SK-N-SH (cell line): ENCODE results near the gene AGT. TPM values are rescaled to one million over a fixed set of nuclear protein-coding genes. Genes with fewer than 3 reads are reported as not detected.

ENCODE experiments used
- CTCF ChIA-PET: fragments of 300-600, 350-600 bp; formaldehyde crosslinking; extraction: SDS; loops from one replicate; lab custom pipeline; 2021; lab: Yijun Ruan, JAX
- POLR2A ChIA-PET: fragments of 350-600 bp; sonication (Branson Sonifier 250); formaldehyde crosslinking; extraction: SDS; loops from one replicate; lab custom pipeline; 2020; ENCODE audit warnings: antibody characterized with exemption, inconsistent platforms; lab: Yijun Ruan, JAX
- DNase-seq: peaks from one replicate; pipeline ENCODE4 v3.0.0; 2012
- H2AFZ ChIP-seq: fragments of 200-600 bp; sonication (generic); 2 replicates; pipeline ENCODE4 v1.8.1; 2016; ENCODE audit warnings: antibody characterized with exemption, mild to moderate bottlenecking, low read depth
- H3F3A ChIP-seq: fragments of 200-600 bp; sonication (generic); replicated peaks from 2 replicates; pipeline ENCODE3; 2016; ENCODE audit warnings: antibody characterized with exemption, mild to moderate bottlenecking; ENCODE audit not compliant: insufficient read depth
- H3K27ac ChIP-seq, 2 experiments: fragments of 200-500 bp in 1 of 2; fragments of 200-600 bp in 1 of 2; sonication (Bioruptor generic) in 1 of 2; sonication (generic), shearing (Covaris generic) in 1 of 2; 2 replicates each; pipeline versions ENCODE4 v1.5.1 to v1.6.1; 2014 to 2016; ENCODE audit warnings: low read depth in 2 of 2, inconsistent platforms in 1 of 2, low read length in 1 of 2, mild to moderate bottlenecking in 1 of 2, mixed read lengths in 1 of 2
- H3K27me3 ChIP-seq: fragments of 200-600 bp; sonication (generic), shearing (Covaris generic); 2 replicates; pipeline ENCODE4 v1.6.1; 2016; ENCODE audit warnings: mixed run types; ENCODE audit not compliant: insufficient read depth
- H3K36me3 ChIP-seq, 2 experiments: fragments of 200-500 bp in 1 of 2; fragments of 200-600 bp in 1 of 2; sonication (Bioruptor generic) in 1 of 2; sonication (generic) in 1 of 2; replicated peaks in 1 of 2; 2 replicates each; pipeline versions ENCODE3 to v1.5.1; 2014 to 2016; ENCODE audit warnings: low read length in 1 of 2, mild to moderate bottlenecking in 1 of 2; ENCODE audit not compliant: insufficient read depth in 2 of 2, control insufficient read depth in 1 of 2
- H3K4me1 ChIP-seq, 2 experiments: fragments of 200-500 bp in 1 of 2; fragments of 200-600 bp in 1 of 2; sonication (Bioruptor generic) in 1 of 2; sonication (generic), shearing (Covaris generic) in 1 of 2; 2 replicates each; pipeline versions ENCODE4 v1.5.1 to v1.6.1; 2014 to 2016; ENCODE audit warnings: low read depth in 1 of 2, low read length in 1 of 2, mixed run types in 1 of 2; ENCODE audit not compliant: insufficient read depth in 2 of 2, control insufficient read depth in 1 of 2
- H3K4me2 ChIP-seq: fragments of 200-600 bp; sonication (generic), shearing (Covaris generic); 2 replicates; pipeline ENCODE4 v1.6.1; 2017; ENCODE audit warnings: mixed run types
- H3K4me3 ChIP-seq, 2 experiments: fragments of 200-500 bp in 1 of 2; fragments of 200-600 bp in 1 of 2; sonication (Bioruptor generic) in 1 of 2; sonication (generic), shearing (Covaris generic) in 1 of 2; 2 replicates each; pipeline versions ENCODE4 v1.5.1 to v1.8.1; 2014 to 2016; ENCODE audit warnings: low read depth in 2 of 2, inconsistent platforms in 1 of 2, low read length in 1 of 2, mild to moderate bottlenecking in 1 of 2, mixed read lengths in 1 of 2, moderate library complexity in 1 of 2
- H3K79me2 ChIP-seq: fragments of 200-600 bp; sonication (generic); 2 replicates; pipeline ENCODE4 v1.8.1; 2017; ENCODE audit warnings: mild to moderate bottlenecking; ENCODE audit not compliant: insufficient read depth
- H3K9ac ChIP-seq: fragments of 200-600 bp; sonication (generic); 2 replicates; pipeline ENCODE4 v1.6.1; 2017; ENCODE audit warnings: mixed run types
- H3K9me2 ChIP-seq: fragments of 200-600 bp; sonication (generic); 2 replicates; pipeline ENCODE4 v1.6.1; 2017; ENCODE audit warnings: mixed run types
- H3K9me3 ChIP-seq: fragments of 200-600 bp; sonication (generic); 2 replicates; pipeline ENCODE4 v1.6.1; 2017; ENCODE audit warnings: mixed run types, mild to moderate bottlenecking, moderate library complexity
- H4K20me1 ChIP-seq: fragments of 200-600 bp; sonication (generic); 2 replicates; pipeline ENCODE4 v1.6.1; 2017; ENCODE audit warnings: mild to moderate bottlenecking, mixed run types; ENCODE audit not compliant: insufficient read depth
- ELF1 ChIP-seq: IDR thresholded peaks from 2 replicates; pipeline ENCODE4 v1.4.0; 2012
- JUND ChIP-seq: IDR thresholded peaks from 2 replicates; pipeline ENCODE4 v1.4.0; 2012
- MAX ChIP-seq: IDR thresholded peaks from 2 replicates; pipeline ENCODE4 v1.4.0; 2012; ENCODE audit warnings: low read depth
- MXI1 ChIP-seq: IDR thresholded peaks from 2 replicates; pipeline ENCODE4 v1.6.1; 2012; ENCODE audit warnings: mild to moderate bottlenecking, low read depth, low read length, improper control_type of control experiment
- NFIC ChIP-seq: IDR thresholded peaks from 2 replicates; pipeline ENCODE4 v1.4.0; 2012; ENCODE audit warnings: borderline replicate concordance
- POLR2AphosphoS5 ChIP-seq: IDR thresholded peaks from 2 replicates; pipeline ENCODE4 v1.6.1; 2012; ENCODE audit warnings: low read depth, low read length
- RCOR1 ChIP-seq: fragments of 150-350 bp; IDR thresholded peaks from 2 replicates; pipeline ENCODE4 v1.6.1; 2017; ENCODE audit warnings: antibody characterized with exemption, low read length
- RFX5 ChIP-seq: IDR thresholded peaks from 2 replicates; pipeline ENCODE4 v1.6.1; 2012; ENCODE audit warnings: mild to moderate bottlenecking, improper control_type of control experiment, low read length
- TCF12 ChIP-seq: IDR thresholded peaks from 2 replicates; pipeline ENCODE4 v1.4.0; 2012
- YY1 ChIP-seq: IDR thresholded peaks from 2 replicates; pipeline ENCODE4 v1.4.0; 2012; ENCODE audit warnings: low read depth, mild to moderate bottlenecking
- WGBS: methylation state at CpG from one replicate; pipeline ENCODE4 v1.1.6; 2017; ENCODE audit warnings: low lambda C conversion rate; 5-methylcytosine and 5-hydroxymethylcytosine counted together
- polyA plus RNA-seq, 3 experiments: library from polyadenylated mRNA; depleted of rRNA; stranded (reverse); fragments of >200 nt; gene quantifications; 2 replicates each; pipeline ENCODE4 v1.2.3, GENCODE V29; 2012

Gene AGT
- polyA plus RNA-seq, 1 of the 3 experiments (the other 2 are of a cell fraction): 0.39 TPM

GRCh38 chr1:230702934-230703678, 10.8 kb downstream of the AGT start:
- 54% methylated on average over 7 of the region's 14 CpGs for WGBS
- H3K27me3 ChIP-seq: no peaks in the 10 kb centered on the region
- CTCF ChIA-PET: interaction anchor here (1.5 kb wide), 1 partner anchor 13 kb away, joined by 4 read pairs; no protein-coding TSS in a partner anchor

DNA sequence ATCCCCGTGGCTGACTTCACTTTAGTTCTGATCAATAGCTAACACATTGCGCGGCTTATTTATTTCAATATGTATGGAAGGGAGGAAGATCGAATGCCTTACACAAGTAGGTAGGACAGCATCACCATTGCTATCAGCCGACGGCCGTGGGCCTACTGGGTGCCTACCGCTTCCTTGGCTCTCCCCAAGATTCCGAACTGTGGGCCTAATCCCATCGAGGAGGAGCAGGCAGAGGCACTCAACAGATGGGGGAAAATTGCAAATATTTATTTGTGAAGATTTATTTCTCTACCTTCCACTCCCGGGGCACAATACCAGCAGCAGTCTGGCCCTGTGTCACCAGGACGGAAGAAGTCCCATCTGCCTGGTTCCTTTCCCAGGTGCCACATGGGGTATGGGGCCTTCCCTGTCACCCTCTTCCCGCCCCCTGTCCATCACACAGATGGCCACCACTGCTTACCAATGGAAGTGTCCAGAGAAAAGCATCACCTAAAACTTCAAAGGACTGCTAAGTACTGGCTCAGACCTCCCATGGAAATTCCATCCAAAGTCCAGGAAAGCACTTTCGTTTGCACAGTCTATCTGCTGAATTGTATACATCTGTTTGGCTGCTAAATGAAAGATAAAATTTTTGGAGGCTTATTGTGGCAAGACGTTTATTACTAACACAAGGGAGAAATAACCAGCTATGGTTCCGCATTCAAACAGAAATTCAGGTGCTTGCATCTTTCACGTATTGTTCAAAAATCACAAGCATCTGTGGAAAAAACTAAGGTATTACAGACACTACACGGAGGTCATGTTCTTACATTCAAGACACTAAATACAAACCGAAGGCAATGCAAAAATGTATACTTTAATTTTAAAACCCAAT, 11.8 kb downstream of the AGT start:
- H3K9me2 ChIP-seq: no peaks in the 10 kb centered on the region
- no peak overlapping the region for H3K9ac ChIP-seq
- no peaks in the 10 kb centered on the region for H3F3A ChIP-seq
- 74% methylated on average over 18 of the region's 19 CpGs for WGBS
- H3K27ac ChIP-seq: no peak overlapping the region
- TF ChIP-seq MAX (no peak), ELF1 (no peak), MXI1 (no peak), JUND (no peak), YY1 (no peak)
- H2AFZ ChIP-seq: no peak overlapping the region
- H4K20me1 ChIP-seq: no peaks in the 10 kb centered on the region
- no peaks in the 10 kb centered on the region for H3K79me2 ChIP-seq
- no peak overlapping the region for H3K4me3 ChIP-seq
- no peak overlapping the region for H3K4me2 ChIP-seq
- ChIA-PET POLR2A (no interaction called here), CTCF (interaction anchor here (1.5 kb wide), 1 partner anchor 12 kb away, joined by 4 read pairs; no protein-coding TSS in a partner anchor)
- no peaks in the 10 kb centered on the region for H3K9me3 ChIP-seq
- no peaks in the 10 kb centered on the region for H3K4me1 ChIP-seq
- DNase-seq: no peak
- no peaks in the 10 kb centered on the region for H3K36me3 ChIP-seq
- H3K27me3 ChIP-seq: no peaks in the 10 kb centered on the region

More at GRCh38 chr1:230702934-230703678, 10.8 kb downstream of the AGT start:
- Histone ChIP-seq H3K4me3 (no peak overlapping the region), H3K9me2 (no peaks in the 10 kb centered on the region), H3F3A (no peaks in the 10 kb centered on the region), H3K27ac (no peak overlapping the region), H3K4me1 (no peaks in the 10 kb centered on the region), H4K20me1 (no peaks in the 10 kb centered on the region), H3K79me2 (no peaks in the 10 kb centered on the region), H3K36me3 (no peaks in the 10 kb centered on the region), H3K9me3 (no peaks in the 10 kb centered on the region), H3K9ac (no peak overlapping the region), H2AFZ (no peak overlapping the region), H3K4me2 (no peak overlapping the region)
- no peak for DNase-seq
- TF ChIP-seq NFIC: no peak
- TF ChIP-seq POLR2AphosphoS5: no peak
- TF ChIP-seq RFX5: no peak
- no peak for TF ChIP-seq TCF12
- TF ChIP-seq MAX: no peak
- POLR2A ChIA-PET: no interaction called here

GRCh38 chr1:230701434-230701833, 12.5 kb downstream of the AGT start:
- CTCF ChIA-PET: interaction anchor here (0.7 to 1.5 kb wide), 2 partner anchors 11 to 19 kb away, joined by 3 to 4 read pairs; no protein-coding TSS in a partner anchor
- Histone ChIP-seq H4K20me1 (no peaks in the 10 kb centered on the region), H3K4me1 (no peaks in the 10 kb centered on the region), H3K4me3 (no peak overlapping the region), H3K36me3 (no peaks in the 10 kb centered on the region), H3K4me2 (no peak overlapping the region), H3K79me2 (no peaks in the 10 kb centered on the region), H2AFZ (no peak overlapping the region), H3K9ac (no peak overlapping the region), H3F3A (no peaks in the 10 kb centered on the region), H3K9me2 (no peaks in the 10 kb centered on the region), H3K27ac (no peak overlapping the region), H3K9me3 (no peaks in the 10 kb centered on the region), H3K27me3 (no peaks in the 10 kb centered on the region)
- 73% methylated on average over 17 of the region's 17 CpGs for WGBS
- no peak for TF ChIP-seq RCOR1
- TF ChIP-seq NFIC: no peak
- no peak for DNase-seq
- POLR2A ChIA-PET: no interaction called here
